ENCODE results near the gene RABGEF1. TPM values are rescaled to one million over a fixed set of nuclear protein-coding genes. Genes with fewer than 3 reads are reported as not detected.
"Not testable (repeated sequence)": the region's sequence is repeated elsewhere in the genome, so short reads cannot be mapped to it uniquely, and the experiment has no call there.

The RABGEF1 gene
- 14.9 TPM for total RNA-seq
- long read RNA-seq, transcript RABGEF1-201 (9 exons, 3,733 nt): major isoform, 16 of 30 reads
- long read RNA-seq, partial matches to known transcripts: 0 of 30 reads
- long read RNA-seq, other reads (novel, unspliced or antisense): 13 of 30 reads

- peak; percentile 99 for ATAC-seq (ENCODE audit: poor library complexity)
- intact Hi-C loops (cut with DNase I): no loop called here
- peak; percentile 99 for DNase-seq
Measured at GRCh38 chr7:66740302-66740979, at the start of gene RABGEF1. Gene RABGEF1, plus strand, starts transcription at chr7:66740733. Its CDS starts 31,167 bp downstream, at chr7:66771900.

- no peak for ATAC-seq (ENCODE audit: poor library complexity)
Measured at GRCh38 chr7:66693331-66693730, 47.2 kb upstream of the RABGEF1 start.

GRCh38 chr7:66694286-66694685, 46.2 kb upstream of the RABGEF1 start:
- ATAC-seq (ENCODE audit: poor library complexity): no peak
- intact Hi-C loops (cut with DNase I): no loop called here

More at GRCh38 chr7:66693331-66693730, 47.2 kb upstream of the RABGEF1 start:
- DNase-seq: no peak
- intact Hi-C loops (cut with DNase I): no loop called here

GRCh38 chr7:66695417-66695816, 45.1 kb upstream of the RABGEF1 start:
- ATAC-seq (ENCODE audit: poor library complexity); DNase-seq; intact Hi-C loops (cut with DNase I): not testable (repeated sequence)

More at GRCh38 chr7:66694286-66694685, 46.2 kb upstream of the RABGEF1 start:
- no peak for DNase-seq

- DNase-seq; ATAC-seq (ENCODE audit: poor library complexity); intact Hi-C loops (cut with DNase I): not testable (repeated sequence)
Measured at GRCh38 chr7:66696134-66696533, 44.4 kb upstream of the RABGEF1 start.

GRCh38 chr7:66696774-66697191, 43.8 kb upstream of the RABGEF1 start:
- intact Hi-C loops (cut with DNase I): no loop called here
- DNase-seq: no peak
- no peak for ATAC-seq (ENCODE audit: poor library complexity)

- intact Hi-C loops (cut with DNase I): no loop called here
Measured at GRCh38 chr7:66697449-66698438, 42.8 kb upstream of the RABGEF1 start.

GRCh38 chr7:66698652-66699205, 41.8 kb upstream of the RABGEF1 start:
- DNase-seq: no peak
- ATAC-seq (ENCODE audit: poor library complexity): no peak
- intact Hi-C loops (cut with DNase I): no loop called here

More at GRCh38 chr7:66697449-66698438, 42.8 kb upstream of the RABGEF1 start:
- DNase-seq: peak; percentile 65
- peak; percentile 76 for ATAC-seq (ENCODE audit: poor library complexity)

GRCh38 chr7:66699998-66700397, 40.5 kb upstream of the RABGEF1 start:
- DNase-seq (peak; percentile 70), ATAC-seq (ENCODE audit: poor library complexity) (peak; percentile 42)
- intact Hi-C loops (cut with DNase I): no loop called here

GRCh38 chr7:66700633-66701131, 39.9 kb upstream of the RABGEF1 start:
- DNase-seq (no peak), ATAC-seq (ENCODE audit: poor library complexity) (no peak)
- intact Hi-C loops (cut with DNase I): no loop called here

GRCh38 chr7:66707825-66708224, 32.7 kb upstream of the RABGEF1 start:
- ATAC-seq (ENCODE audit: poor library complexity) (no peak), DNase-seq (no peak)
- intact Hi-C loops (cut with DNase I): no loop called here

GRCh38 chr7:66710752-66711151, 29.8 kb upstream of the RABGEF1 start:
- ATAC-seq (ENCODE audit: poor library complexity); DNase-seq; intact Hi-C loops (cut with DNase I): not testable (repeated sequence)

GRCh38 chr7:66713687-66714086, 26.8 kb upstream of the RABGEF1 start:
- no peak for DNase-seq
- intact Hi-C loops (cut with DNase I): no loop called here
- ATAC-seq (ENCODE audit: poor library complexity): no peak

GRCh38 chr7:66716634-66717033, 23.9 kb upstream of the RABGEF1 start:
- intact Hi-C loops (cut with DNase I); ATAC-seq (ENCODE audit: poor library complexity); DNase-seq: not testable (repeated sequence)

GRCh38 chr7:66720561-66720960, 20.0 kb upstream of the RABGEF1 start:
- no peak for ATAC-seq (ENCODE audit: poor library complexity)
- intact Hi-C loops (cut with DNase I): no loop called here
- DNase-seq: no peak

- ATAC-seq (ENCODE audit: poor library complexity) (no peak), DNase-seq (no peak)
- intact Hi-C loops (cut with DNase I): no loop called here
Measured at GRCh38 chr7:66725843-66726242, 14.7 kb upstream of the RABGEF1 start.

GRCh38 chr7:66727058-66727457, 13.5 kb upstream of the RABGEF1 start:
- intact Hi-C loops (cut with DNase I): no loop called here
- no peak for ATAC-seq (ENCODE audit: poor library complexity)
- DNase-seq: no peak

GRCh38 chr7:66728571-66728970, 12.0 kb upstream of the RABGEF1 start:
- DNase-seq (no peak), ATAC-seq (ENCODE audit: poor library complexity) (no peak)
- intact Hi-C loops (cut with DNase I): no loop called here

- intact Hi-C loops (cut with DNase I): no loop called here
- DNase-seq (no peak), ATAC-seq (ENCODE audit: poor library complexity) (no peak)
Measured at GRCh38 chr7:66729274-66729673, 11.3 kb upstream of the RABGEF1 start.

Measured in Right ventricle myocardium superior (tissue), 1 donor.